K562 (cell line): ENCODE data around the gene PLA2G4A. TPM values are rescaled to one million over a fixed set of nuclear protein-coding genes. Genes with fewer than 3 reads are reported as not detected.
A peak's percentile ranks its signal among the peaks of the same experiment; 100 is the strongest.

ENCODE experiments used
- ATAC-seq: fragments of 200-7000 bp; cut with Tn5 transposase; 3 replicates; pipeline ENCODE4 v1.9.1; 2020; ENCODE audit warnings: moderate library complexity
- BruUV-seq: library from RNA; stranded (reverse); fragments of 400-500 nt; replicated peaks from 2 replicates; lab custom pipeline; 2021; lab: Mats Ljungman, UMichigan
- CTCF ChIA-PET: fragments of 300-600 bp; formaldehyde crosslinking; extraction: SDS; loops from one replicate; lab custom pipeline; 2021; ENCODE audit warnings: low intra/inter-chr PET ratio; lab: Yijun Ruan, JAX
- POLR2A ChIA-PET: fragments of 300-600, 350-650 bp; sonication (Branson Sonifier 250); formaldehyde crosslinking; extraction: SDS; loops from one replicate; lab custom pipeline; 2021; ENCODE audit warnings: antibody characterized with exemption, inconsistent platforms; lab: Yijun Ruan, JAX
- DNase-seq, 4 experiments: peaks; one replicate each; pipeline versions ENCODE4 v3.0.0 to v3.0.0-alpha.2; 2011 to 2018; ENCODE audit warnings: low spot score in 3 of 4, mixed read lengths in 3 of 4; ENCODE audit errors: extremely low read depth in 1 of 4
- FAIRE-seq: peaks from 2 replicates; lab custom pipeline; 2011; peaks lifted over from hg19 to GRCh38; lab: Jason Lieb, UNC
- H2AFZ ChIP-seq: 2 replicates; pipeline ENCODE4 v1.6.0; 2011; ENCODE audit warnings: low read depth, low read length, control low read depth, inconsistent platforms
- H3K27ac ChIP-seq: fragments of 200-600 bp; 3 replicates; pipeline ENCODE4 v1.8.0; 2011; ENCODE audit warnings: low read depth, mild to moderate bottlenecking, control low read depth, inconsistent platforms, low read length, moderate library complexity, mixed read lengths; ENCODE audit errors: extremely low read depth
- H3K27me3 ChIP-seq, 2 experiments: fragments of 300-600 bp in 1 of 2; 2 replicates in 1 of 2; 3 replicates in 1 of 2; pipeline versions ENCODE4 v1.6.0 to v1.8.0; 2011; ENCODE audit warnings: inconsistent platforms in 2 of 2, low read length in 2 of 2, mild to moderate bottlenecking in 1 of 2, mixed read lengths in 1 of 2, moderate library complexity in 1 of 2; ENCODE audit not compliant: control insufficient read depth in 2 of 2, insufficient read depth in 2 of 2
- H3K36me3 ChIP-seq: fragments of 300-600 bp; 3 replicates; pipeline ENCODE4 v1.8.0; 2011; ENCODE audit warnings: mild to moderate bottlenecking, low read length, inconsistent platforms; ENCODE audit not compliant: control insufficient read depth, insufficient read depth
- H3K4me1 ChIP-seq, 2 experiments: fragments of 200-600 bp in 1 of 2; replicated peaks in 1 of 2; 2 replicates in 1 of 2; 3 replicates in 1 of 2; pipeline versions ENCODE4 v1.5.1 to v1.8.0; 2011; ENCODE audit warnings: inconsistent platforms in 2 of 2, low read length in 2 of 2, mild to moderate bottlenecking in 1 of 2, mixed read lengths in 1 of 2, moderate library complexity in 1 of 2; ENCODE audit not compliant: control insufficient read depth in 2 of 2, insufficient read depth in 2 of 2
- H3K4me2 ChIP-seq: 2 replicates; pipeline ENCODE4 v1.6.1; 2011; ENCODE audit warnings: low read length, control low read depth, inconsistent platforms, mixed read lengths; ENCODE audit not compliant: insufficient read depth
- H3K4me3 ChIP-seq: fragments of 200-600 bp; sonication (generic), shearing (Covaris generic); 2 replicates; pipeline ENCODE4 v1.5.1; 2016; ENCODE audit warnings: control low read depth, inconsistent platforms
- H3K79me2 ChIP-seq: fragments of 200-600 bp; 3 replicates; pipeline ENCODE4 v1.8.0; 2011; ENCODE audit warnings: low read length, inconsistent platforms; ENCODE audit not compliant: control insufficient read depth, insufficient read depth
- H3K9ac ChIP-seq, 2 experiments: 2 replicates each; pipeline versions ENCODE4 v1.6.0 to v1.6.1; 2011; ENCODE audit warnings: low read depth in 2 of 2, low read length in 2 of 2, control low read depth in 1 of 2, inconsistent platforms in 1 of 2, mild to moderate bottlenecking in 1 of 2, mixed read lengths in 1 of 2; ENCODE audit not compliant: insufficient read depth in 1 of 2
- H3K9me1 ChIP-seq: one replicate; pipeline ENCODE4 v1.6.0; 2011; ENCODE audit warnings: inconsistent platforms, mild to moderate bottlenecking, low read length, moderate library complexity; ENCODE audit not compliant: control insufficient read depth, insufficient read depth
- H3K9me3 ChIP-seq: replicated peaks from 2 replicates; pipeline ENCODE4 v1.5.1; 2011; ENCODE audit warnings: low read depth, low read length, inconsistent platforms; ENCODE audit not compliant: control insufficient read depth, insufficient read depth
- H4K20me1 ChIP-seq: replicated peaks from 2 replicates; pipeline ENCODE4 v1.6.1; 2011; ENCODE audit warnings: low read length, inconsistent platforms, mixed read lengths; ENCODE audit not compliant: control insufficient read depth, insufficient read depth
- CUX1 ChIP-seq: fragments of 200-800 bp; sonication (Bioruptor generic); IDR thresholded peaks from 2 replicates; pipeline ENCODE4 v1.6.1; 2016; ENCODE audit warnings: missing genetic modification characterization, missing compliant biosample characterization
- DACH1 ChIP-seq: fragments of 450-650 bp; IDR thresholded peaks from 2 replicates; pipeline ENCODE4 v1.6.1; 2018; ENCODE audit not compliant: partially characterized antibody
- FOXM1 ChIP-seq, 2 experiments: fragments of 450-650 bp in 1 of 2; sonication (generic) in 1 of 2; formaldehyde crosslinking in 1 of 2; IDR thresholded peaks; 2 replicates each; pipeline versions ENCODE4 v1.6.1 to v1.9.0; 2017 to 2022; ENCODE audit warnings: low read depth in 2 of 2, mild to moderate bottlenecking in 2 of 2, missing genetic modification reagents in 1 of 2, moderate library complexity in 1 of 2
- KDM5B ChIP-seq: fragments of 200-600 bp; sonication (generic); IDR thresholded peaks from 2 replicates; pipeline ENCODE4 v1.6.1; 2012; ENCODE audit warnings: low read depth, mild to moderate bottlenecking, moderate library complexity, low read length, control low read depth, inconsistent platforms; ENCODE audit not compliant: insufficient replicate concordance
- LARP7 ChIP-seq: fragments of 450-650 bp; IDR thresholded peaks from 2 replicates; pipeline ENCODE4 v1.6.1; 2016
- MCM7 ChIP-seq, 2 experiments: fragments of 450-650 bp; IDR thresholded peaks; 2 replicates each; pipeline ENCODE4 v1.6.1; 2016 to 2018
- MYC ChIP-seq, 2 experiments: fragments of 250-450 bp in 1 of 2; sonication (Bioruptor Pico) in 1 of 2; IDR thresholded peaks; 2 replicates each; pipeline versions ENCODE4 v1.5.1 to v1.6.1; 2012 to 2021; ENCODE audit warnings: low read depth in 2 of 2, borderline replicate concordance in 1 of 2, improper control_type of control experiment in 1 of 2, low read length in 1 of 2, mild to moderate bottlenecking in 1 of 2, moderate library complexity in 1 of 2
- NR3C1 ChIP-seq: sonication (generic); formaldehyde crosslinking; IDR thresholded peaks from 2 replicates; pipeline ENCODE4 v1.8.1; 2022; ENCODE audit warnings: missing genetic modification reagents
- STAT5A ChIP-seq: IDR thresholded peaks from 2 replicates; pipeline ENCODE4 v1.6.1; 2012; ENCODE audit warnings: low read length, inconsistent platforms, borderline replicate concordance
- ZNF41 ChIP-seq: fragments of 250-450 bp; sonication (Bioruptor Pico); conservative IDR thresholded peaks from 2 replicates; pipeline ENCODE4 v1.4.0; 2020; ENCODE audit warnings: mild to moderate bottlenecking
- WGBS: fragments of 100-300 bp; shearing (Covaris generic); methylation state at CpG from one replicate; pipeline ENCODE4 v1.1.6; 2016; ENCODE audit warnings: low coverage, mixed read lengths; ENCODE audit not compliant: insufficient coverage; ENCODE audit errors: missing lambda C conversion rate; 5-methylcytosine and 5-hydroxymethylcytosine counted together
- in situ Hi-C: fragments of 300-500 bp; cut with MboI; formaldehyde crosslinking; loops from 4 replicates; pipeline ENCODE4 v1.15.0; 2018; ENCODE audit warnings: inconsistent platforms, mixed read lengths
- intact Hi-C: fragments of 100-400 bp; cut with micrococcal nuclease; formaldehyde crosslinking; loops from 2 replicates; pipeline ENCODE4 v1.14.2; 2022
- polyA plus RNA-seq, 8 experiments: library from polyadenylated mRNA; depleted of rRNA in 4 of 8; stranded (reverse) in 5 of 8; unstranded in 3 of 8; fragments of >200 nt; fragmentation: Nextera tagmentation in 2 of 8; fragmentation: Illumina TruSeq in 1 of 8; extraction: Ambion mirVana in 2 of 8; extraction: Trizol in 1 of 8; gene quantifications; 2 replicates each; pipeline versions ENCODE4 v1.2.1 to v1.2.3, GENCODE V29; 2011 to 2014; ENCODE audit warnings: inconsistent platforms in 1 of 8, missing spikeins in 1 of 8
- total RNA-seq, 7 experiments: library from RNA; depleted of rRNA in 6 of 7; stranded (reverse); fragments of >200 nt in 6 of 7; fragmentation: Illumina TruSeq in 2 of 7; extraction: Trizol in 2 of 7; gene quantifications; 2 replicates each; pipeline versions ENCODE4 v1.2.1 to v1.2.3, GENCODE V29; 2011 to 2021; ENCODE audit warnings: low replicate concordance in 1 of 7

The PLA2G4A gene
- total and polyA plus RNA-seq, 9 of the 15 experiments (the other 6 are each of a cell fraction or from before 2014, with no cell fraction given): 0.04 to 0.71 (median 0.22) TPM; not detected in 4

- FAIRE-seq (no peak), DNase-seq (no peak), ATAC-seq (no peak)
- Histone ChIP-seq H3K27ac (no peak overlapping the region), H4K20me1 (no peaks in the 10 kb centered on the region), H3K9ac (no peak overlapping the region), H3K36me3 (no peaks in the 10 kb centered on the region), H3K4me2 (no peak overlapping the region), H3K9me1 (no peaks in the 10 kb centered on the region), H3K4me1 (no peaks in the 10 kb centered on the region), H3K79me2 (no peaks in the 10 kb centered on the region), H3K9me3 (no peaks in the 10 kb centered on the region; the same call in 1 of the 2 replicates), H2AFZ (no peak overlapping the region), H3K27me3 (no peaks in the 10 kb centered on the region), H3K4me3 (no peak overlapping the region)
- ChIA-PET CTCF (no interaction called here), POLR2A (interaction anchor here (0.6 kb wide), 1 partner anchor 92 kb away, joined by 4 read pairs; no protein-coding TSS in a partner anchor)
- intact Hi-C loops (no loop called here), in situ Hi-C loops (no loop called here)
- BruUV-seq: no TSS peak
- WGBS: 0% methylated on average over 2 of the region's 2 CpGs
- TF ChIP-seq NR3C1 (CRISPR knock-in tag) (no peak), DACH1 (peak; percentile 99), MCM7 (IDR thresholded peaks at IDR 0.05) (peak in 1 of 2 experiments; percentile 86; a peak in 1 of 4 replicates), KDM5B (no peak)
- TF ChIP-seq, all 486 proteins: peak for 2
Measured at GRCh38 chr1:186859995-186860394, 31.2 kb downstream of the PLA2G4A start.

GRCh38 chr1:186864296-186864695, 35.5 kb downstream of the PLA2G4A start:
- H3K4me3 ChIP-seq: no peak overlapping the region
- H3K27me3 ChIP-seq: no peaks in the 10 kb centered on the region
- in situ Hi-C loops (no loop called here), intact Hi-C loops (no loop called here)
- H3K9me1 ChIP-seq: no peaks in the 10 kb centered on the region
- FAIRE-seq: no peak
- no peaks in the 10 kb centered on the region for H3K4me1 ChIP-seq
- no peak for DNase-seq
- no peaks in the 10 kb centered on the region for H3K79me2 ChIP-seq
- no peaks in the 10 kb centered on the region for H3K36me3 ChIP-seq
- H3K4me2 ChIP-seq: no peak overlapping the region
- ChIA-PET POLR2A (no interaction called here), CTCF (no interaction called here)
- no peak for ATAC-seq
- H3K9me3 ChIP-seq: no peaks in the 10 kb centered on the region; the same call in 1 of the 2 replicates
- no peak overlapping the region for H3K27ac ChIP-seq
- no peak overlapping the region for H2AFZ ChIP-seq
- no peaks in the 10 kb centered on the region for H4K20me1 ChIP-seq
- no peak overlapping the region for H3K9ac ChIP-seq
- no TSS peak for BruUV-seq
- 3% methylated on average over 1 of the region's 1 CpG for WGBS
- TF ChIP-seq FOXM1 (IDR thresholded peaks at IDR 0.05; ENCODE audit: low read depth): no peak
- TF ChIP-seq FOXM1 (CRISPR knock-in tag; IDR thresholded peaks at IDR 0.05; ENCODE audit: low read depth): no peak
- TF ChIP-seq MYC (IDR thresholded peaks at IDR 0.05; ENCODE audit: low read depth, low read length): no peak
- no peak for TF ChIP-seq MYC (CRISPR knock-in tag; IDR thresholded peaks at IDR 0.05; ENCODE audit: borderline replicate concordance, low read depth)
- TF ChIP-seq STAT5A: no peak
- TF ChIP-seq LARP7: no peak
- TF ChIP-seq CUX1 (CRISPR knock-in tag): no peak
- TF ChIP-seq ZNF41: no peak
